ENCODE measurements around the gene MAP3K8. TPM values are rescaled to one million over a fixed set of nuclear protein-coding genes. Genes with fewer than 3 reads are reported as not detected.
A peak's percentile ranks its signal among the peaks of the same experiment; 100 is the strongest.

Gene MAP3K8
- total and polyA plus RNA-seq, 2 of the 8 experiments (the other 6 are each of a cell fraction or from before 2014, with no cell fraction given), result 5.6 to 6.0 TPM

DNA sequence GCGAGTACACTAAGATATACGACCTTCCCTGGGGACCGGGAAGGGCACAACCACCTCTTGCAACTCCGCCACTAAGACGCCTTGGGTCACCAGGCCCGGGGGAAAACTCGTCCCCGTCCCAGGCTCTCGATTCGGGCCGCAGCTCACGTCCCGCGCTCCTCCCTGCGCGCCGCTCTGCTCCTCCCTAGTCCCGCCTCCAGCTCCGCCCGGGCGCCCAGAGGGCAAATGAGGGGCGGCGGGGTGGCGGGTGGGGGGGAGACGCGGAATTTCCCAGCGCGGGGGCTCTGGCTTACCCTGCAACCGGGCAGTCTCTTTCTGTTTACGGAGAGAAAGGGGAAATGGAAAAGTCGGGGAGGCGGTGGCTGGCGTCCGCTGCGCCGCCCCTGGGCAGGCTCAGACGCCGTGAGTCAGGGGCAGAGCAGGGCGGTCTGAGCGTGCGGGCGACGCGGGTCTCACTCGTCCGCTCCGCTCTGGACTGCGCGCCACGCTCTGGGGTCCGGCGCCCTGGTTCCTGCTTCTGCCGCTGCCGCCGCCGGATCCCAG is at the start of gene MAP3K8 (continued):
- TF ChIP-seq TAF1 (IDR thresholded peaks at IDR 0.05; ENCODE audit: low read depth, low read length) (peak; percentile 79), CHD1 (IDR thresholded peaks at IDR 0.05; ENCODE audit: low read depth, low read length) (no peak), TBP (IDR thresholded peaks at IDR 0.05; ENCODE audit: low read depth, low read length) (peak; percentile 64; the same call in 1 of the 2 replicates), MAX (IDR thresholded peaks at IDR 0.05) (peak; percentile 29; the same call in 1 of the 2 replicates), FOSL1 (IDR thresholded peaks at IDR 0.05; ENCODE audit: insufficient read depth, low read depth, low read length) (no peak), PHF8 (conservative IDR thresholded peaks at IDR 0.05; ENCODE audit: low read depth, low read length) (peak; percentile 58; the same call in 1 of the 2 replicates), ZNF274 (IDR thresholded peaks at IDR 0.05; ENCODE audit: borderline replicate concordance, extremely low read depth, low read length) (no peak), RNF2 (IDR thresholded peaks at IDR 0.05; ENCODE audit: borderline replicate concordance, low read depth, low read length, missing control alignments, poor library complexity, severe bottlenecking) (peak; percentile 4), RXRA (IDR thresholded peaks at IDR 0.05; ENCODE audit: insufficient read depth, low read depth, low read length) (no peak), CBX8 (IDR thresholded peaks at IDR 0.05; ENCODE audit: borderline replicate concordance, low read depth, low read length) (no peak), POU5F1 (IDR thresholded peaks at IDR 0.05; ENCODE audit: low read depth, low read length) (no peak), TCF12 (IDR thresholded peaks at IDR 0.05; ENCODE audit: low read depth, low read length) (no peak), BRCA1 (IDR thresholded peaks at IDR 0.05; ENCODE audit: low read depth, low read length) (no peak), RAD21 (IDR thresholded peaks at IDR 0.05 in 1 of 2, conservative IDR thresholded peaks at IDR 0.05 in 1 of 2; ENCODE audit: low read depth in 2 of 2, low read length in 2 of 2) (no peak), RBBP5 (IDR thresholded peaks at IDR 0.05; ENCODE audit: borderline replicate concordance, low read depth, low read length) (0 out of 2 replicates have a peak, but pooled peaks have one; percentile 70), JUN (IDR thresholded peaks at IDR 0.05; ENCODE audit: low read depth, low read length) (no peak), POLR2AphosphoS5 (IDR thresholded peaks at IDR 0.05; ENCODE audit: low read depth, low read length) (peak; percentile 20; the same call in 1 of the 2 replicates), HDAC2 (IDR thresholded peaks at IDR 0.05; ENCODE audit: borderline replicate concordance in 1 of 2, low read depth in 2 of 2, low read length in 2 of 2) (no peak), JUND (IDR thresholded peaks at IDR 0.05; ENCODE audit: low read length) (no peak), ASH2L (IDR thresholded peaks at IDR 0.05; ENCODE audit: low read length) (peak; percentile 5), E2F6 (IDR thresholded peaks at IDR 0.05) (no peak), NRF1 (IDR thresholded peaks at IDR 0.05; ENCODE audit: low read depth, low read length) (no peak), CHD2 (IDR thresholded peaks at IDR 0.05; ENCODE audit: low read length) (no peak), TAF7 (optimal IDR thresholded peaks at IDR 0.05; ENCODE audit: borderline replicate concordance, low read depth, low read length) (no peak)

Measured in H1 (cell line).